ENCODE measurements around the gene SERPINI1.

The SERPINI1 gene

DNA sequence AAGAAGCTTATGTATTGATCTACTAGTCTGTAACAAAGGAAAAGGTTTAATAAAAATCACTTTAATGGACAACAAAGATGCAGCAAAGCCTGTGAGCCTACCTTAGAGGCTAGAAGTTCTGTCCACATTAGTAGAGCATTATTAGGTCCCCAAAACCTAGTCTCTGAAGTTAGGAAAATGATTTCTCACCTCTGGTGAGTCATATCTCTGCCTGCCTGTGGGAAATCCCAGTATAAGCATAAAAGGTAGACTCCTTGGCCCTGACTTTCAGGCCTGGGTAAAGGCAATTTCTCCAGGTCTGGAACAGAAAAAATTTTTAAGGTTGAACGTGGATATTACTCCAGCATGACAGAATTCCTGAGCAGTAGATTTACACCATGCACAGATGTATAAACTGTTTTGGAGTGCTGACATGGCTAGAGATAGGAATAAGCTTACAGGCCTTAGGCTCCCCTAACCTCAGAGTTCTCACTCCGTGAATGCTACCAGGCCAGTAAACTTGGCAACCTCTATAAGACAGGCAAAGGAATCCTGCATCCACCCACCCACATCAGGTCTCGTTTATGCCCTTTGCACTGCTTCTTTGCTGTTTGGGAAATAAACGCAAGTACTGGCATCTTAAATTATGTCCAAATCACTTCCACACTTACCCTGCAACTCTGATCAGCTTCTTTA is 104.1 kb downstream of the SERPINI1 start:
- Histone ChIP-seq H3K36me3 (ENCODE audit: control insufficient read depth, insufficient read depth, low read length) (no peaks in the 10 kb centered on the region), H3K27me3 (replicated peaks; ENCODE audit: control insufficient read depth, insufficient read depth, low read length, poor library complexity, severe bottlenecking) (no peaks in the 10 kb centered on the region), H3K4me3 (ENCODE audit: insufficient read depth, low read depth, low read length, poor library complexity, severe bottlenecking) (no peak overlapping the region), H3K27ac (ENCODE audit: insufficient read depth, low read length, poor library complexity, severe bottlenecking) (no peak overlapping the region), H3K9me3 (ENCODE audit: control insufficient read depth, low read length) (no peaks in the 10 kb centered on the region), H3K4me1 (ENCODE audit: control insufficient read depth, insufficient read depth, low read length, poor library complexity, severe bottlenecking) (no peaks in the 10 kb centered on the region)
- no peak for DNase-seq

DNA sequence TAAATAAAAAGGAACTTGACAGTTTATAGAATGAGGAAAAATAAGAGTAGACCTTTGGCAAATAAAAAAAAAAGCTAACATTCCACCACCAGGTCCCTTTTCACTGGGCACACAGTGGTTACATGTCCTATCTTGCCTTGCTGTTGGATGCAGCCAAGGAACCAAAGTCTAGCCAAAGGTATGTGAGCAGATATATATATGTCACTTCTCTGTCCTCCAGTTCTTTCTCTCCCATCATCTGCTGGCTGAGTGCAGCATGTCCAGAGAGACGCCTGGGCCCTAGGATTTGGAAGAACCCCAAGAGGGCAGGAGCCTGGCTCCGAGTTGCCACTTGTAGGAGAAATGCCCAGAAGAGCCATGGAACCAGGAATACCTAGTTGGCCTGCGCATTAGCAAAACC is 104.7 kb downstream of the SERPINI1 start:
- no peaks in the 10 kb centered on the region for H3K36me3 ChIP-seq (ENCODE audit: control insufficient read depth, insufficient read depth, low read length)
- H3K4me1 ChIP-seq (ENCODE audit: control insufficient read depth, insufficient read depth, low read length, poor library complexity, severe bottlenecking) = no peaks in the 10 kb centered on the region
- no peak overlapping the region for H3K4me3 ChIP-seq (ENCODE audit: insufficient read depth, low read depth, low read length, poor library complexity, severe bottlenecking)
- H3K27ac ChIP-seq (ENCODE audit: insufficient read depth, low read length, poor library complexity, severe bottlenecking) = no peak overlapping the region
- no peaks in the 10 kb centered on the region for H3K9me3 ChIP-seq (ENCODE audit: control insufficient read depth, low read length)
- no peaks in the 10 kb centered on the region for H3K27me3 ChIP-seq (replicated peaks; ENCODE audit: control insufficient read depth, insufficient read depth, low read length, poor library complexity, severe bottlenecking)
- no peak for DNase-seq

DNA sequence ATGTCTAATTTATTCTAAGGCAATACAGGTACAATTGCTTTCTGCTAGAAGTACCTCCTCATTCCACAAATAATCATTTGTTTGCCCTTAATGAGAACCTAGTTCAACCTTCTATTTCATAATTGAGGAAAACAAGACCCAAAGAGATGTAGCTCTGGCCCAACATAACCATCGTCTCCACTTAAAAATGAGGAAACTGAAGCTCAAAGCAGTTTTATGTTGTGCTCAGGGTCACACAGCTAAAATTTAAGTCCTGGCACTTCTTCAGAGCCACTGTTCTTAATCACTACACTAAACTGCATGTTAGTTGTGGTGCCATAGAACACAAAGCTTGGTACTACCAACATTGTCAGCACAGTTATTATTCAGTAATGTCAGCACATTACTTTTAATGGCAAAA is 108.0 kb downstream of the SERPINI1 start:
- H3K27ac ChIP-seq (ENCODE audit: insufficient read depth, low read length, poor library complexity, severe bottlenecking) = no peak overlapping the region
- DNase-seq = no peak
- H3K4me3 ChIP-seq (ENCODE audit: insufficient read depth, low read depth, low read length, poor library complexity, severe bottlenecking) = no peak overlapping the region
- no peaks in the 10 kb centered on the region for H3K4me1 ChIP-seq (ENCODE audit: control insufficient read depth, insufficient read depth, low read length, poor library complexity, severe bottlenecking)
- no peaks in the 10 kb centered on the region for H3K27me3 ChIP-seq (replicated peaks; ENCODE audit: control insufficient read depth, insufficient read depth, low read length, poor library complexity, severe bottlenecking)
- no peaks in the 10 kb centered on the region for H3K9me3 ChIP-seq (ENCODE audit: control insufficient read depth, low read length)
- no peaks in the 10 kb centered on the region for H3K36me3 ChIP-seq (ENCODE audit: control insufficient read depth, insufficient read depth, low read length)

DNA sequence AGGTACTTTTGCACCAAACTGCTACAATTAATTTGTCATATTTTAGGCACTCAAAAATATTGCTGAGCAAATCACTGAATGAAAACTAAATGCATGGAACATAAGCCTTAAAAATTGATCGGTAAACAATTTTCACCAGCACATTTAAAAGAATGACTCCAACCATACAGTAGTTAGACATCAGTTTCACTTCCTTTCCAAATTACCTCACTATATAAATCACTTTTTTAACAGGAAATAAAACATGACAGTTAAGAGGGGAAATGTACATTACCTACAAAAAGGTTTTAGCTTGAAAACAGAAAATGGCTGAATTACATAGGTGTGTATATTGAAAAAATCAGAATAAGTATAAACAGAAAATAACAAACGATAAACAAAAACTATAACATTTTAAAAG is 108.4 kb downstream of the SERPINI1 start:
- no peak for DNase-seq
- no peak overlapping the region for H3K27ac ChIP-seq (ENCODE audit: insufficient read depth, low read length, poor library complexity, severe bottlenecking)
- no peaks in the 10 kb centered on the region for H3K27me3 ChIP-seq (replicated peaks; ENCODE audit: control insufficient read depth, insufficient read depth, low read length, poor library complexity, severe bottlenecking)
- no peaks in the 10 kb centered on the region for H3K36me3 ChIP-seq (ENCODE audit: control insufficient read depth, insufficient read depth, low read length)
- H3K4me3 ChIP-seq (ENCODE audit: insufficient read depth, low read depth, low read length, poor library complexity, severe bottlenecking) = no peak overlapping the region
- H3K9me3 ChIP-seq (ENCODE audit: control insufficient read depth, low read length) = no peaks in the 10 kb centered on the region
- no peaks in the 10 kb centered on the region for H3K4me1 ChIP-seq (ENCODE audit: control insufficient read depth, insufficient read depth, low read length, poor library complexity, severe bottlenecking)

DNA sequence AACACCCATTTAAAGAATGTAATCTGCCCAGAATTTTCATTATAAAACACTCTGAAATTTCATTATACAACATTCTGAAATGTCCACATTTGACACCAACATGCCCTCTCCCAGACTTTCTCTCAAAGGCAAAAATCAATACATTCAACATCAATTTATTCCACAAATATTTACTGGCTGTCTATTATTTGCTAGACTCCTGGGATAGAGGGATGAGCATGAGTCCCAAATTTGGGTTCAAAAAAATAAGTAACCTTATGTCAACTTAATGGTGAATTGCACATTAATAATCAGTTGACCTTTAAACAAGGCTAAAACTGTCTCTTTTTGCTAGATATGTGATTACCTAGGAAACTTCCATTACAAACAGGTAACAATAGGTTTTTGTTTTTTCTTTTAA is 109.0 kb downstream of the SERPINI1 start:
- Histone ChIP-seq H3K4me1 (ENCODE audit: control insufficient read depth, insufficient read depth, low read length, poor library complexity, severe bottlenecking) (no peaks in the 10 kb centered on the region), H3K36me3 (ENCODE audit: control insufficient read depth, insufficient read depth, low read length) (no peaks in the 10 kb centered on the region), H3K9me3 (ENCODE audit: control insufficient read depth, low read length) (no peaks in the 10 kb centered on the region), H3K4me3 (ENCODE audit: insufficient read depth, low read depth, low read length, poor library complexity, severe bottlenecking) (no peak overlapping the region), H3K27me3 (replicated peaks; ENCODE audit: control insufficient read depth, insufficient read depth, low read length, poor library complexity, severe bottlenecking) (no peaks in the 10 kb centered on the region), H3K27ac (ENCODE audit: insufficient read depth, low read length, poor library complexity, severe bottlenecking) (no peak overlapping the region)
- no peak for DNase-seq

DNA sequence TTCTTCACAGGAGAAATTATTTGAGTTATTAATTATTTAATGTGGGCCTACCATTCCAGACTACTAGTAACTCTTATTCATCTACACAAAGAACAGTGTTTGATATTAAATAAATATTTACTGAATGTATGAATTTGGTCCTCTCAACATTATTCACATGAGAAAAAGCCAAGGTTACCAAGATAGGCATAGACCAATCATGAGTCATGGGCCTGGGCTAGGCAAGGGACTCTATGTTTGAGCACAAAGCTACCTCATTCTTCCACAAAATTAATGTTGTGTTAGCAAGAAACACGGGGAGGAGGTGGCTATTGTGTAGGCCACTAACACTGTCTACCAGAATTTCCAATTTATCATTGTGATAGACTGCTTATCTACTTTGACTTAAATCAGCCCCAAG is 115.7 kb downstream of the SERPINI1 start:
- Histone ChIP-seq H3K36me3 (ENCODE audit: control insufficient read depth, insufficient read depth, low read length) (no peaks in the 10 kb centered on the region), H3K27me3 (replicated peaks; ENCODE audit: control insufficient read depth, insufficient read depth, low read length, poor library complexity, severe bottlenecking) (no peaks in the 10 kb centered on the region), H3K27ac (ENCODE audit: insufficient read depth, low read length, poor library complexity, severe bottlenecking) (no peak overlapping the region), H3K4me1 (ENCODE audit: control insufficient read depth, insufficient read depth, low read length, poor library complexity, severe bottlenecking) (no peaks in the 10 kb centered on the region), H3K4me3 (ENCODE audit: insufficient read depth, low read depth, low read length, poor library complexity, severe bottlenecking) (no peak overlapping the region), H3K9me3 (ENCODE audit: control insufficient read depth, low read length) (no peaks in the 10 kb centered on the region)
- DNase-seq = no peak

DNA sequence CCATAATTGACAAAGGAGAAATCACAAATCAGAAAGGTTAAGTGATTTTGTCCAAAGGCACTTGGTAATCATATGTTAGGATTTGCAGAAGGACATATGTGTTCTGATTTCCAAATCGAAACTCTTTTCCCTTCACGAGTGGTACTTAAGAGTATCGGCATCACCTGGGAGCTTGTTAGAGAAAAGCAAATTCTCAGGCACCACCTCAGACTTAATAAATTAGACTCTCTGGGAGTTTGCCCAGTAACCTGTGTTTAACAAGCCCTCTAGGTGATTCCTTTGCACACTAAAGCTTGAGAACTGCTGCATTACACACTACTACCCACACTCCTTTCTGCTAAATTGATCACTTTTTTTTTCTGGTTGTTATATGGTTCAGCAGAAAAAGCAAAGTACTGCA is 116.2 kb downstream of the SERPINI1 start:
- no peak for DNase-seq
- Histone ChIP-seq H3K4me3 (ENCODE audit: insufficient read depth, low read depth, low read length, poor library complexity, severe bottlenecking) (no peak overlapping the region), H3K27ac (ENCODE audit: insufficient read depth, low read length, poor library complexity, severe bottlenecking) (no peak overlapping the region), H3K36me3 (ENCODE audit: control insufficient read depth, insufficient read depth, low read length) (no peaks in the 10 kb centered on the region), H3K4me1 (ENCODE audit: control insufficient read depth, insufficient read depth, low read length, poor library complexity, severe bottlenecking) (no peaks in the 10 kb centered on the region), H3K9me3 (ENCODE audit: control insufficient read depth, low read length) (no peaks in the 10 kb centered on the region), H3K27me3 (replicated peaks; ENCODE audit: control insufficient read depth, insufficient read depth, low read length, poor library complexity, severe bottlenecking) (no peaks in the 10 kb centered on the region)

DNA sequence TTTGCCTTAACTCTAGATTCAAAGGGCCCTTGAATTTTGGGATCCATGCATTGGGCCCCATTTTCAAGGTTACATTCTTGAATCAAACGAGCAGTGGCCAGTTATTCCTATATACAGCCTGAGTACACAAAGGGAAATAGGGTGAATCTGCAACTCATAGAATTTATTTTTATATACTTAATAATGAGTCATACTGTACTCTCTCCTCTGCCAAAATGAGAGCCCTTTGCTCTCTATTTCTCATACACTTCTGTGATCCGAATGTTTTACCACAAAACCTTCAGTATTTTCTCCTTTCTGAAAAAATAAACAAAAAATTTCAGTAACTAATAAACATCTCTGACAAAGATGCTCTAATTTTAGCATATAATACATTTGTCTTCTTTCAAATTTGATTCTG is 116.7 kb downstream of the SERPINI1 start:
- Histone ChIP-seq H3K4me1 (ENCODE audit: control insufficient read depth, insufficient read depth, low read length, poor library complexity, severe bottlenecking) (no peaks in the 10 kb centered on the region), H3K27me3 (replicated peaks; ENCODE audit: control insufficient read depth, insufficient read depth, low read length, poor library complexity, severe bottlenecking) (no peaks in the 10 kb centered on the region), H3K27ac (ENCODE audit: insufficient read depth, low read length, poor library complexity, severe bottlenecking) (no peak overlapping the region), H3K36me3 (ENCODE audit: control insufficient read depth, insufficient read depth, low read length) (no peaks in the 10 kb centered on the region), H3K9me3 (ENCODE audit: control insufficient read depth, low read length) (no peaks in the 10 kb centered on the region), H3K4me3 (ENCODE audit: insufficient read depth, low read depth, low read length, poor library complexity, severe bottlenecking) (no peak overlapping the region)
- DNase-seq = no peak

DNA sequence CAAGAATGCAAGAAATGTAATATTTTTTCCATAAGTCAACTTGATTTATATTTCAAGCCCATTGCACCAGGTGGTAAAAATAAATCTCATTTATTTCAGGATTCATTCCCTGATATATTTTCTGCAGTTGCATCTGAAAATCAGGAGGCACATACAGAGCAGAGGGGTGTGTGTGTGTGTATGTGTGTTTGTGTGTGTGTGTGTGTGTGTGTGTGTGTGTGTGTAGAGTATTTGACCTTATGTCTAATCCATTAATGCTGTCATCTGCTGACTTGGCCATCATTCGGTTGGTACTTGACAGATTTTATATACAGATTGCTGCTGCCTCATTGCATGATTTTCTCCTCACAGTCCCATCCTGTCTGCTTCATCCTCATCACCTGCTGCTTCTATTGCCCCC is 118.5 kb downstream of the SERPINI1 start:
- no peak for DNase-seq
- Histone ChIP-seq H3K9me3 (ENCODE audit: control insufficient read depth, low read length) (no peaks in the 10 kb centered on the region), H3K27me3 (replicated peaks; ENCODE audit: control insufficient read depth, insufficient read depth, low read length, poor library complexity, severe bottlenecking) (no peaks in the 10 kb centered on the region), H3K36me3 (ENCODE audit: control insufficient read depth, insufficient read depth, low read length) (no peaks in the 10 kb centered on the region), H3K27ac (ENCODE audit: insufficient read depth, low read length, poor library complexity, severe bottlenecking) (no peak overlapping the region), H3K4me1 (ENCODE audit: control insufficient read depth, insufficient read depth, low read length, poor library complexity, severe bottlenecking) (no peaks in the 10 kb centered on the region), H3K4me3 (ENCODE audit: insufficient read depth, low read depth, low read length, poor library complexity, severe bottlenecking) (no peak overlapping the region)

DNA sequence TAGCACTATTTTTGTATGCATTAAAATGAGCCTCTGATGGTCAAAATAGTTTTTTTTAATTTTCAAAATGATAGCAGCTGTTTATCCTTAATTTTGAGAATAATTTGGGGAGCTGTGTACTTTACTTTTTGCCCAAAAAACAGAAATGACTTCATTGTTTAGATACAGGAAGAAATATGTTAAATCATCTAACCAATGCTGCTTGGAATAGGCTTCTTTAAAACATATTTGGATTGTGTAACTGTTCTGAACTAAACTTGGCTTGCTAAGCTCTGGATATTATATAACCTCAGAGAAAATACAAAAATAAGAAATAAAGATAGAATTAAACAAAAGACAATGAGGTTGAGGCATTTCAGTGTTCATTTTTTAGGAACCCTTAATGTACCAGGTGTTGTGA is 119.3 kb downstream of the SERPINI1 start:
- Histone ChIP-seq H3K27me3 (replicated peaks; ENCODE audit: control insufficient read depth, insufficient read depth, low read length, poor library complexity, severe bottlenecking) (no peaks in the 10 kb centered on the region), H3K36me3 (ENCODE audit: control insufficient read depth, insufficient read depth, low read length) (no peaks in the 10 kb centered on the region), H3K4me1 (ENCODE audit: control insufficient read depth, insufficient read depth, low read length, poor library complexity, severe bottlenecking) (no peaks in the 10 kb centered on the region), H3K27ac (ENCODE audit: insufficient read depth, low read length, poor library complexity, severe bottlenecking) (no peak overlapping the region), H3K9me3 (ENCODE audit: control insufficient read depth, low read length) (no peaks in the 10 kb centered on the region), H3K4me3 (ENCODE audit: insufficient read depth, low read depth, low read length, poor library complexity, severe bottlenecking) (no peak overlapping the region)
- DNase-seq = no peak
